IPS-18a (cell line): ENCODE results near the gene TMEM108.

Experiments used
- H3K27ac ChIP-seq: one replicate; pipeline ENCODE4 v1.5.1; 2013; ENCODE audit warnings: low read length
- H3K27me3 ChIP-seq: one replicate; pipeline ENCODE4 v1.6.1; 2013; ENCODE audit warnings: mild to moderate bottlenecking, low read length; ENCODE audit not compliant: control insufficient read depth, insufficient read depth
- H3K36me3 ChIP-seq: one replicate; pipeline ENCODE4 v1.6.1; 2013; ENCODE audit warnings: low read depth, low read length; ENCODE audit not compliant: control insufficient read depth
- H3K4me1 ChIP-seq: one replicate; pipeline ENCODE4 v1.6.1; 2013; ENCODE audit warnings: low read depth, low read length; ENCODE audit not compliant: control insufficient read depth
- H3K4me3 ChIP-seq: one replicate; pipeline ENCODE4 v1.5.1; 2013; ENCODE audit warnings: low read length
- H3K9ac ChIP-seq: one replicate; pipeline ENCODE4 v1.6.1; 2013; ENCODE audit warnings: mild to moderate bottlenecking, low read length, moderate library complexity
- H3K9me3 ChIP-seq: one replicate; pipeline ENCODE4 v1.6.1; 2013; ENCODE audit warnings: low read depth, low read length; ENCODE audit not compliant: control insufficient read depth

TMEM108 gene

GRCh38 chr3:133092681-133093080, 54.5 kb downstream of the TMEM108 start:
- no peaks in the 10 kb centered on the region for H3K27me3 ChIP-seq
- no peak overlapping the region for H3K9ac ChIP-seq
- peaks cover 11% of the 10 kb centered on the region for H3K4me1 ChIP-seq
- H3K4me3 ChIP-seq: no peak overlapping the region
- peaks cover 3% of the 10 kb centered on the region for H3K9me3 ChIP-seq
- H3K36me3 ChIP-seq: no peaks in the 10 kb centered on the region
- H3K27ac ChIP-seq: no peak overlapping the region

GRCh38 chr3:133093366-133093765, 55.2 kb downstream of the TMEM108 start:
- Histone ChIP-seq H3K27ac (no peak overlapping the region), H3K4me1 (peaks cover 11% of the 10 kb centered on the region), H3K36me3 (no peaks in the 10 kb centered on the region), H3K4me3 (no peak overlapping the region), H3K27me3 (no peaks in the 10 kb centered on the region), H3K9me3 (peaks cover 3% of the 10 kb centered on the region), H3K9ac (no peak overlapping the region)

- Histone ChIP-seq H3K27me3 (no peaks in the 10 kb centered on the region), H3K4me3 (no peak overlapping the region), H3K9ac (no peak overlapping the region), H3K27ac (no peak overlapping the region), H3K36me3 (no peaks in the 10 kb centered on the region), H3K9me3 (peaks cover 3% of the 10 kb centered on the region), H3K4me1 (no peaks in the 10 kb centered on the region)
Observed at GRCh38 chr3:133096900-133097613, 58.9 kb downstream of the TMEM108 start.

GRCh38 chr3:133103706-133104105, 65.5 kb downstream of the TMEM108 start:
- Histone ChIP-seq H3K9ac (no peak overlapping the region), H3K36me3 (no peaks in the 10 kb centered on the region), H3K27ac (no peak overlapping the region), H3K4me1 (peaks cover 6% of the 10 kb centered on the region), H3K9me3 (no peaks in the 10 kb centered on the region), H3K4me3 (no peak overlapping the region), H3K27me3 (no peaks in the 10 kb centered on the region)

- no peak overlapping the region for H3K9ac ChIP-seq
- no peak overlapping the region for H3K4me3 ChIP-seq
- no peak overlapping the region for H3K27ac ChIP-seq
- H3K4me1 ChIP-seq: peaks cover 10% of the 10 kb centered on the region
- no peaks in the 10 kb centered on the region for H3K36me3 ChIP-seq
- no peaks in the 10 kb centered on the region for H3K27me3 ChIP-seq
- H3K9me3 ChIP-seq: no peaks in the 10 kb centered on the region
Observed at GRCh38 chr3:133106169-133106568, 68.0 kb downstream of the TMEM108 start.

- Histone ChIP-seq H3K9me3 (no peaks in the 10 kb centered on the region), H3K9ac (no peak overlapping the region), H3K27me3 (no peaks in the 10 kb centered on the region), H3K4me1 (peaks cover 4% of the 10 kb centered on the region), H3K27ac (no peak overlapping the region), H3K4me3 (no peak overlapping the region), H3K36me3 (no peaks in the 10 kb centered on the region)
Observed at GRCh38 chr3:133112666-133113065, 74.5 kb downstream of the TMEM108 start.

- Histone ChIP-seq H3K4me1 (peaks cover 4% of the 10 kb centered on the region), H3K27ac (no peak overlapping the region), H3K36me3 (no peaks in the 10 kb centered on the region), H3K9me3 (no peaks in the 10 kb centered on the region), H3K9ac (no peak overlapping the region), H3K27me3 (no peaks in the 10 kb centered on the region), H3K4me3 (no peak overlapping the region)
Observed at GRCh38 chr3:133113526-133113925, 75.3 kb downstream of the TMEM108 start.

- H3K27ac ChIP-seq: no peak overlapping the region
- no peaks in the 10 kb centered on the region for H3K27me3 ChIP-seq
- H3K4me3 ChIP-seq: no peak overlapping the region
- H3K4me1 ChIP-seq: peaks cover 4% of the 10 kb centered on the region
- H3K36me3 ChIP-seq: no peaks in the 10 kb centered on the region
- H3K9ac ChIP-seq: no peak overlapping the region
- H3K9me3 ChIP-seq: no peaks in the 10 kb centered on the region
Observed at GRCh38 chr3:133113927-133114597, 75.9 kb downstream of the TMEM108 start.

- Histone ChIP-seq H3K27ac (no peak overlapping the region), H3K36me3 (no peaks in the 10 kb centered on the region)
Observed at GRCh38 chr3:133115176-133115575, 77.0 kb downstream of the TMEM108 start.

GRCh38 chr3:133117342-133117741, 79.2 kb downstream of the TMEM108 start:
- no peak overlapping the region for H3K9ac ChIP-seq
- H3K36me3 ChIP-seq: no peaks in the 10 kb centered on the region
- no peaks in the 10 kb centered on the region for H3K4me1 ChIP-seq
- no peaks in the 10 kb centered on the region for H3K9me3 ChIP-seq
- H3K27me3 ChIP-seq: no peaks in the 10 kb centered on the region
- no peak overlapping the region for H3K4me3 ChIP-seq
- no peak overlapping the region for H3K27ac ChIP-seq

More at GRCh38 chr3:133115176-133115575, 77.0 kb downstream of the TMEM108 start:
- Histone ChIP-seq H3K9ac (no peak overlapping the region), H3K4me3 (no peak overlapping the region), H3K9me3 (no peaks in the 10 kb centered on the region), H3K4me1 (peaks cover 3% of the 10 kb centered on the region), H3K27me3 (no peaks in the 10 kb centered on the region)

GRCh38 chr3:133119176-133119575, 81.0 kb downstream of the TMEM108 start:
- Histone ChIP-seq H3K9me3 (no peaks in the 10 kb centered on the region), H3K9ac (no peak overlapping the region), H3K4me1 (no peaks in the 10 kb centered on the region), H3K36me3 (no peaks in the 10 kb centered on the region), H3K27ac (no peak overlapping the region), H3K27me3 (no peaks in the 10 kb centered on the region), H3K4me3 (no peak overlapping the region)

- no peaks in the 10 kb centered on the region for H3K9me3 ChIP-seq
- no peak overlapping the region for H3K9ac ChIP-seq
- H3K36me3 ChIP-seq: no peaks in the 10 kb centered on the region
- no peak overlapping the region for H3K27ac ChIP-seq
- H3K4me1 ChIP-seq: no peaks in the 10 kb centered on the region
- H3K27me3 ChIP-seq: no peaks in the 10 kb centered on the region
- H3K4me3 ChIP-seq: no peak overlapping the region
Observed at GRCh38 chr3:133121450-133121849, 83.3 kb downstream of the TMEM108 start.
